Panc1 (cell line): Measurements from ENCODE around the gene QRICH2.

Source experiments
- POLR2AphosphoS5 ChIP-seq: IDR thresholded peaks from 2 replicates; pipeline ENCODE4 v1.6.1; 2012; ENCODE audit warnings: mild to moderate bottlenecking, low read depth, low read length, moderate library complexity
- SIN3A ChIP-seq: IDR thresholded peaks from 2 replicates; pipeline ENCODE4 v1.6.1; 2012; ENCODE audit warnings: low read depth, mild to moderate bottlenecking, low read length, moderate library complexity, borderline replicate concordance; ENCODE audit not compliant: insufficient read depth
- TF ChIP-seq, protein P1 (sequence below): fragments of 450-650 bp; IDR thresholded peaks from 2 replicates; pipeline ENCODE4 v1.5.1; 2017; ENCODE audit warnings: mild to moderate bottlenecking

DNA sequence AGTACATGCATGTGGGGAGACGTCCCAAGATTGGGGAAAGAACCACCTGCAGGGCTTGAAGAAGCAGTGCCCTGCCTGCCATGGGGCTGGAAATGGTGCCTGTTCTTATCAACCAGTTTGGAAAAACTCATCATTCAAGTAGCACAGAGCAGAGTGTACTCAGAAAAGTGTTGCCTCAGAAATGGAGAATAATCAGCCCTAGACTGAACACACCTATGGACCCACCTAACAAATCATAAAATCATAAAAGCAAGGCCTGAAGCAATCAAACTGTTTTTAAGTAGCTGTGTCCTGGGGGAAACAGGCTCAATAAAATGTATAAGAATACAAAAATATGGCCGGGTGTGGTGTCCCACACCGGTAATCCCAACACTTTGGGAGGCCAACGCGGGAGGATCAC, 11.2 kb downstream of the QRICH2 start:
- TF ChIP-seq, protein P1, sequence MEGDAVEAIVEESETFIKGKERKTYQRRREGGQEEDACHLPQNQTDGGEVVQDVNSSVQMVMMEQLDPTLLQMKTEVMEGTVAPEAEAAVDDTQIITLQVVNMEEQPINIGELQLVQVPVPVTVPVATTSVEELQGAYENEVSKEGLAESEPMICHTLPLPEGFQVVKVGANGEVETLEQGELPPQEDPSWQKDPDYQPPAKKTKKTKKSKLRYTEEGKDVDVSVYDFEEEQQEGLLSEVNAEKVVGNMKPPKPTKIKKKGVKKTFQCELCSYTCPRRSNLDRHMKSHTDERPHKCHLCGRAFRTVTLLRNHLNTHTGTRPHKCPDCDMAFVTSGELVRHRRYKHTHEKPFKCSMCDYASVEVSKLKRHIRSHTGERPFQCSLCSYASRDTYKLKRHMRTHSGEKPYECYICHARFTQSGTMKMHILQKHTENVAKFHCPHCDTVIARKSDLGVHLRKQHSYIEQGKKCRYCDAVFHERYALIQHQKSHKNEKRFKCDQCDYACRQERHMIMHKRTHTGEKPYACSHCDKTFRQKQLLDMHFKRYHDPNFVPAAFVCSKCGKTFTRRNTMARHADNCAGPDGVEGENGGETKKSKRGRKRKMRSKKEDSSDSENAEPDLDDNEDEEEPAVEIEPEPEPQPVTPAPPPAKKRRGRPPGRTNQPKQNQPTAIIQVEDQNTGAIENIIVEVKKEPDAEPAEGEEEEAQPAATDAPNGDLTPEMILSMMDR, result no peak
- TF ChIP-seq POLR2AphosphoS5 (no peak), SIN3A (no peak)
